Mucosa of rectum (tissue), 2 donors: ENCODE results near the gene RALGPS2.
A peak's percentile ranks its signal among the peaks of the same experiment; 100 is the strongest.

Source experiments
- H3K27ac ChIP-seq, 2 donors: one replicate each; pipeline ENCODE4 v1.7.0; 2013; ENCODE audit warnings: inconsistent platforms in 2 of 2, low read depth in 2 of 2, low read length in 2 of 2
- H3K27me3 ChIP-seq, 2 donors: one replicate each; pipeline ENCODE4 v1.7.0; 2013; ENCODE audit warnings: low read length in 2 of 2; ENCODE audit not compliant: control insufficient read depth in 2 of 2, insufficient read depth in 2 of 2
- H3K36me3 ChIP-seq, 2 donors: one replicate each; pipeline ENCODE4 v1.7.0; 2013; ENCODE audit warnings: low read length in 2 of 2; ENCODE audit not compliant: control insufficient read depth in 2 of 2, insufficient read depth in 2 of 2
- H3K4me1 ChIP-seq, 2 donors: one replicate each; pipeline ENCODE4 v1.7.0; 2013; ENCODE audit warnings: low read length in 2 of 2, mild to moderate bottlenecking in 1 of 2; ENCODE audit not compliant: control insufficient read depth in 2 of 2, insufficient read depth in 2 of 2
- H3K4me3 ChIP-seq, 2 donors: one replicate each; pipeline ENCODE4 v1.7.0; 2013; ENCODE audit warnings: low read length in 2 of 2
- H3K9ac ChIP-seq, 2 donors: one replicate each; pipeline ENCODE4 v1.7.0; 2013; ENCODE audit warnings: low read length in 2 of 2, low read depth in 1 of 2, mild to moderate bottlenecking in 1 of 2
- H3K9me3 ChIP-seq, 2 donors: one replicate each; pipeline ENCODE4 v1.7.0; 2013; ENCODE audit warnings: low read length in 2 of 2; ENCODE audit not compliant: control insufficient read depth in 2 of 2
- donor health status: healthy.
- donor health status: Normal muscosa, but diverticular disease.

RALGPS2 gene

DNA sequence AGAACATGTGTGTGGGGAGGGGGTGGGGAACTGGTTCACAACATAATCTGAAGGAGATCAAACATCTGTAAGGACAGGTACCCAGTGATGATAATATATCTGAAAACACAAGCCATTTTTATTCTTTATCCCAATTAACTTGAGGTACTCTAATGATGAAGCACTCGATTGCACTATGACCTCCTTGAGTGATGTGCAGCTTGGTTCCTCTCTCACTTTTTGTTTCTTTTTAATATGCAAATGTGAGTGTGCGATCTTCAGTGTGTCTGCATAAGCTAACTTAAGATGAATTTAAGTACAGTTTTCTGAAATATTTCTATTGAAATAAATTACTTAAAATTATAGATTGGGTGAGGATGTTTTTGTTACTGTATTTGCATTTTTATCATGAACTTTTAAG lies 196.5 kb downstream of the RALGPS2 start:
- H3K9me3 ChIP-seq: no peaks in the 10 kb centered on the region
- H3K36me3 ChIP-seq: peaks cover under 1 to 2% of the 10 kb centered on the region in 2 donors
- peaks cover 0 to 5% of the 10 kb centered on the region in 2 donors for H3K4me1 ChIP-seq
- H3K27ac ChIP-seq: no peak overlapping the region
- no peak overlapping the region for H3K4me3 ChIP-seq
- no peaks in the 10 kb centered on the region for H3K27me3 ChIP-seq
- no peak overlapping the region for H3K9ac ChIP-seq

- no peak overlapping the region for H3K27ac ChIP-seq
- H3K9me3 ChIP-seq: no peaks in the 10 kb centered on the region
- H3K4me1 ChIP-seq: peaks cover 0 to 3% of the 10 kb centered on the region in 2 donors
- H3K36me3 ChIP-seq: no peaks in the 10 kb centered on the region
- H3K27me3 ChIP-seq: no peaks in the 10 kb centered on the region
- no peak overlapping the region for H3K4me3 ChIP-seq
- H3K9ac ChIP-seq: no peak overlapping the region
Observed at GRCh38 chr1:178923512-178923911, 198.5 kb downstream of the RALGPS2 start.

DNA sequence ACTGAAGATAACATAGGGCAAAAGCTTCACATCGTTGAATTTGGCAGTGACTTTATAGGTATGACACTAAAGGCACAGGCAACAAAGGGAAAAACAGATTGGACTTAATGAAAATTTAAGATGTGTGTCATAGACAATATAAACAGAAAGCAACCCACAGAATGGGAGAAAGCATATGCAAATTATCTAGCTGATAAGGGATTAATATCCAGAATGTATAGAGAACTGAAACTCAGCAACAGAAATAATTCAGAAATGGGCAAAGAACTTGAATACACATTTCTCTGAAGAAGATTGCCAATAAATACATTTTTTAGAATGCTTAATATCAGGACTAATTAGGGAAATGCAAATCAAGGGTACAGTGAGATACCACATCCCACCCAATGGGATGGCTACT lies 201.0 kb downstream of the RALGPS2 start:
- no peaks in the 10 kb centered on the region for H3K4me1 ChIP-seq

DNA sequence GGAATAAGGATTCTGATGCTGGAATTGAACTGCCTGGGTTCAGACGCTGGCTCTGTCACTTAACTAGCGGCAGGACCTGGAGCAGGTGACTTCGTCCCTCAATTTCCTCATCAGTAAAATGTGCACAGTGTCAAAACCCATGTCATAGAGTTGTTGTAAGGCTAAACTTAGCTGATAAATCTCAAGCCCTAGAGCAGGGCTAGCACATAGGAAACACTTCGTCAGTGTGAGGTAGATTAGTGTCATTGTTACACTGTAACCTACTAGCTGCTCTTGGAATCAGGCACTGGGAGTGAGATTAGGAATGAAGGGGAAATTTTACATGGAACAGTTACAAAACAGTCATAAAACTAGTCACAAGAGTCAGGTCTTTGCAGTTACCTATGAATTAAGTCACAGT lies 202.0 kb downstream of the RALGPS2 start:
- no peak overlapping the region for H3K27ac ChIP-seq
- no peaks in the 10 kb centered on the region for H3K27me3 ChIP-seq
- H3K4me3 ChIP-seq: no peak overlapping the region
- no peak overlapping the region for H3K9ac ChIP-seq
- H3K36me3 ChIP-seq: no peaks in the 10 kb centered on the region
- H3K9me3 ChIP-seq: no peaks in the 10 kb centered on the region
- H3K4me1 ChIP-seq: no peaks in the 10 kb centered on the region

More for the DNA sequence above, 201.0 kb downstream of the RALGPS2 start:
- Histone ChIP-seq H3K27ac (no peak overlapping the region), H3K9me3 (no peaks in the 10 kb centered on the region), H3K27me3 (no peaks in the 10 kb centered on the region), H3K36me3 (no peaks in the 10 kb centered on the region), H3K4me3 (no peak overlapping the region), H3K9ac (no peak overlapping the region)

- Histone ChIP-seq H3K27me3 (no peaks in the 10 kb centered on the region), H3K36me3 (no peaks in the 10 kb centered on the region), H3K9me3 (no peaks in the 10 kb centered on the region), H3K27ac (no peak overlapping the region), H3K4me3 (no peak overlapping the region), H3K9ac (no peak overlapping the region), H3K4me1 (no peaks in the 10 kb centered on the region)
Observed at GRCh38 chr1:178928041-178928440, 203.0 kb downstream of the RALGPS2 start.

DNA sequence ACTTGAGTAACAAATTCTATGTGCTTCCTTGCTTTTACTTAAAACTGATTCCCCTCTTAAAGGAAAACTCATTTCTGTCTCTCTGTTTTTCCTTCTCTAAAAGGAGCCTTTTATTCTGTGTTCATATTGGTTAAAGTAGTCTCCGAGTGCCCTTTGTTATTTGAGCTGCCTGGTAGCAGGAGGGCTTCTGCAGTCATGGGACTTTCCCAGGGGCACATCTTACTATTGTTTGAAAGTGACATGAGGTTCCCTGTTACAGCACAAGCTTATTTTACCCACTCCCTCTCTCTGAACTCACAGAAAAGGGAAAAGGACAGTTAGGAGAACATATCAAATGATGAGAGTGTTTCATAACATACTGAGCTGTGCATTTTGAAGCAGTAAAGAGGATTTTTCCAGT lies 203.9 kb downstream of the RALGPS2 start:
- H3K4me3 ChIP-seq: no peak overlapping the region
- H3K9me3 ChIP-seq: no peaks in the 10 kb centered on the region
- H3K36me3 ChIP-seq: no peaks in the 10 kb centered on the region
- no peak overlapping the region for H3K27ac ChIP-seq
- H3K9ac ChIP-seq: no peak overlapping the region
- H3K4me1 ChIP-seq: peaks cover 0 to 4% of the 10 kb centered on the region in 2 donors
- H3K27me3 ChIP-seq: no peaks in the 10 kb centered on the region

DNA sequence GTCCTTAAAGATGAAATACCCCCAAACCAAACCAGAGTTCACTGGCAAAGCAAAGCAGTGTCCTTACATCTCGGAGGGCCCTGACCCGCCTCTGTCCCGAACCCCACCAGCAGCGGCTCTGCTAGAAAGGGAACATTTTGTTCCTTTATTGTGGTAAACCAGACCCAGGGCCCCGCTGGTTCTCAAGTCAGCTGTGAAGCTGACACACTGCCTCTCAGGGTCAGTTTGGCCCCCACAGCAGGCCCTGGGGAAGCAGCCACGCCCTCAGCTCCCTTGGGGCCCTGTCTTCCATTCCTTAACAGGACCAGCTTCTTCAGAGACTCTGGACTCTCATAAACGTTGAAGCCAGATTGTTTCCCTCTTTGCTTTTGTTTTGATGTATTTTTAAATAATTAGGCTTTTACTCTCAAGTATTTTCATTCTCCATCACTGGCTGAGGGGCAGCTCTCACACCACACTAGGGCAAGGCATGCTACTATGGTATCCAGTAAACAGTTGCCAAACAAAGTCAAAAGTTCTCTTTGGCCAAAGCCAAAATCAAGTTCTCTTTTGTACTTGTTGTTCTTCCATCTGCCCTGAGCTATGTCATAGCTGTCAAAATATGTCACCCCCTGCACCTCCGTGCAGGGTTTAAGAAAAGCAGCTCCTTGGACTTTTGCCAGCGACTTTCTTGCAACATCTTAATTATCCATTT lies 207.0 kb downstream of the RALGPS2 start:
- peaks cover 0 to 7% of the 10 kb centered on the region in 2 donors for H3K4me1 ChIP-seq
- H3K4me3 ChIP-seq: no peak overlapping the region
- H3K9ac ChIP-seq: no peak overlapping the region
- H3K36me3 ChIP-seq: no peaks in the 10 kb centered on the region
- H3K27ac ChIP-seq: peak overlapping the region; percentile 68 to 77
- no peaks in the 10 kb centered on the region for H3K27me3 ChIP-seq
- H3K9me3 ChIP-seq: no peaks in the 10 kb centered on the region

GRCh38 chr1:178932552-178932906 lies 207.5 kb downstream of the RALGPS2 start:
- Histone ChIP-seq H3K4me3 (peak overlapping the region in 1 of 2 donors; percentile 14), H3K9me3 (no peaks in the 10 kb centered on the region), H3K4me1 (peaks cover 0 to 7% of the 10 kb centered on the region in 2 donors), H3K27ac (peak overlapping the region; percentile 68 to 77), H3K36me3 (no peaks in the 10 kb centered on the region), H3K9ac (no peak overlapping the region), H3K27me3 (no peaks in the 10 kb centered on the region)

GRCh38 chr1:178933105-178933561 lies 208.1 kb downstream of the RALGPS2 start:
- Histone ChIP-seq H3K4me3 (no peak overlapping the region), H3K4me1 (peaks cover 0 to 7% of the 10 kb centered on the region in 2 donors)

DNA sequence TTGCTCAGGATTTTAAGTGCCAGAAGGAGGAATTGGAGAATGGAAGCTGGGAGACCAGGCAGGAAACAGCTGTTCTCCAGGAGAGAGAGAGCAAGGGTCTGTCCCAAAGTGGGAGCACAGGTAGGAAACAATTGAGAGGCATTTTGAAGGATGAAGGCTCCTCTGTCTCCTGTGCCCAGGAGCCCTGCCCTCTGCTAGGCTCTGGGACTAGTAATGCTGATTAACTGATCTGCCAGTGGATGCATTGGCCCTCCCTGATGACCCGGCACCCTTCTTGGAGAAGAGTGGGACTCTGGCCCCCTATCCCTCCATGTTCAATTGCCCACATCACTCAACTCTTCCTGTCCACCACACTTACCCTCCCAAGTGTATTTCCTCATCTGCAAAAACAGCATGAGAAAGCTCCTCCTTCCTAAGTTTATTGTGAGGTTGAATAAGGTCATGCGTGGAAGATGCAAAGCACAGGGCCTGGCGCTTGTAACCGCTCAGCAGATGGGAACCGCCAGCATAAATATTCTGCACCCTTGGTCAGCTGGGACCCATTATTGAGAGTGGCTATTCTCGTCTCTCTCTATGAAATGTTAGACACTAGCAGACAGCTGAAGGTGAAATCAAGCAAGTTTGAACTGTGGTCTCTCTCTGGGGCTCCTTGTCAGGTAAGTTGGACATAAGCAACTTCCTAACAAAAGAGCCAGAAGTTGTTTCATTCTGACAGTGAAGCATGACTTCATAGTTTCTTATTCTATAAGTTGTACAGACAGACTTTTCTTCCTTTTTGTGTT lies 208.9 kb downstream of the RALGPS2 start:
- Histone ChIP-seq H3K9ac (no peak overlapping the region), H3K27ac (peak overlapping the region; percentile 22 to 77), H3K27me3 (no peaks in the 10 kb centered on the region), H3K9me3 (no peaks in the 10 kb centered on the region), H3K4me1 (peaks cover 0 to 7% of the 10 kb centered on the region in 2 donors), H3K4me3 (no peak overlapping the region), H3K36me3 (no peaks in the 10 kb centered on the region)

More at GRCh38 chr1:178933105-178933561, 208.1 kb downstream of the RALGPS2 start:
- H3K9me3 ChIP-seq: no peaks in the 10 kb centered on the region
- H3K36me3 ChIP-seq: no peaks in the 10 kb centered on the region
- peak overlapping the region; percentile 68 to 77 for H3K27ac ChIP-seq
- H3K27me3 ChIP-seq: no peaks in the 10 kb centered on the region
- no peak overlapping the region for H3K9ac ChIP-seq
